Measurements from ENCODE around the gene ADAMTSL1.

DNA sequence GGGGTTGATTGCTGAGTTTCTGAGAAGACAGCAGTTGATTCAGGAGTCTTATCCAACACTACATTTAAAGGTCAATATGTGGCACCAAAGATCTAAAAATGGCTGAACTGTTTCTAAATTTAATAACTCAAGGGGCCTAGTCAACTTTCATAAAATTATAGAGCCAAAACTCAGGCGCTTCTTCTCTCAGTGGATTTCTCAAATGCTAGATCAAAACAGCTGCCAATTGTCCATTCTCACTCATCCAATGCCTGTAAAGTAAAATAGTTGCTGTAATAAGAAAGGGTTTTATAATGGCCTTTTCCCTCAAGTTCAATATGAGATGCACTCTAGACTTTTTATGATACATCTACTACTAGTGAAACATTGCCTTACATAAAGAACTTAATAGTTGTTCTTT is 26.5 kb downstream of the ADAMTSL1 start:
- TF ChIP-seq, protein P1, sequence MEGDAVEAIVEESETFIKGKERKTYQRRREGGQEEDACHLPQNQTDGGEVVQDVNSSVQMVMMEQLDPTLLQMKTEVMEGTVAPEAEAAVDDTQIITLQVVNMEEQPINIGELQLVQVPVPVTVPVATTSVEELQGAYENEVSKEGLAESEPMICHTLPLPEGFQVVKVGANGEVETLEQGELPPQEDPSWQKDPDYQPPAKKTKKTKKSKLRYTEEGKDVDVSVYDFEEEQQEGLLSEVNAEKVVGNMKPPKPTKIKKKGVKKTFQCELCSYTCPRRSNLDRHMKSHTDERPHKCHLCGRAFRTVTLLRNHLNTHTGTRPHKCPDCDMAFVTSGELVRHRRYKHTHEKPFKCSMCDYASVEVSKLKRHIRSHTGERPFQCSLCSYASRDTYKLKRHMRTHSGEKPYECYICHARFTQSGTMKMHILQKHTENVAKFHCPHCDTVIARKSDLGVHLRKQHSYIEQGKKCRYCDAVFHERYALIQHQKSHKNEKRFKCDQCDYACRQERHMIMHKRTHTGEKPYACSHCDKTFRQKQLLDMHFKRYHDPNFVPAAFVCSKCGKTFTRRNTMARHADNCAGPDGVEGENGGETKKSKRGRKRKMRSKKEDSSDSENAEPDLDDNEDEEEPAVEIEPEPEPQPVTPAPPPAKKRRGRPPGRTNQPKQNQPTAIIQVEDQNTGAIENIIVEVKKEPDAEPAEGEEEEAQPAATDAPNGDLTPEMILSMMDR (conservative IDR thresholded peaks at IDR 0.05; ENCODE audit: low read length): no peak
- TF ChIP-seq EZH2phosphoT487 (IDR thresholded peaks at IDR 0.05; ENCODE audit: borderline replicate concordance): no peak
